Esophagus squamous epithelium (tissue), 5 donors: ENCODE data around the gene TIMP3. TPM values are rescaled to one million over a fixed set of nuclear protein-coding genes. Genes with fewer than 3 reads are reported as not detected.

Experiments used
- DNase-seq: peaks from one replicate; lab custom pipeline; 2025; lab: John Stamatoyannopoulos, UW
- H3K27ac ChIP-seq, 4 donors: fragments of 200-600 bp; sonication (generic); one replicate each; pipeline ENCODE4 v1.5.1; 2016 to 2019; ENCODE audit warnings: mild to moderate bottlenecking in 1 of 4
- H3K27me3 ChIP-seq, 4 donors: fragments of 200-600 bp; sonication (generic); 1 replicate in 3 of 4; 2 replicates in 1 of 4; pipeline versions ENCODE4 v1.5.1 to v1.6.0; 2017 to 2021; ENCODE audit warnings: antibody characterized with exemption in 1 of 4
- H3K36me3 ChIP-seq, 3 donors: fragments of 200-600 bp; sonication (generic); one replicate each; pipeline ENCODE4 v1.5.1; 2016 to 2019
- H3K4me1 ChIP-seq, 3 donors: fragments of 200-600 bp; sonication (generic); one replicate each; pipeline ENCODE4 v1.5.1; 2017 to 2019
- H3K4me3 ChIP-seq, 4 donors: fragments of 200-600 bp; sonication (generic); 1 replicate in 3 of 4; 2 replicates in 1 of 4; pipeline ENCODE4 v1.5.1; 2016 to 2019; ENCODE audit warnings: mild to moderate bottlenecking in 2 of 4, moderate library complexity in 1 of 4
- H3K9me3 ChIP-seq, 3 donors: fragments of 200-600 bp; sonication (generic); one replicate each; pipeline ENCODE4 v1.5.1; 2016 to 2019
- CTCF ChIP-seq, 6 experiments: fragments of 450-650 bp in 4 of 6; fragments of 200-600 bp in 2 of 6; sonication (generic) in 2 of 6; IDR thresholded peaks; one replicate each; pipeline ENCODE4 v1.5.1; 2016 to 2019; ENCODE audit warnings: antibody characterized with exemption in 6 of 6, mild to moderate bottlenecking in 4 of 6, moderate library complexity in 4 of 6
- POLR2A ChIP-seq, 4 donors: fragments of 450-650 bp; IDR thresholded peaks; one replicate each; pipeline ENCODE4 v1.6.1; 2017; ENCODE audit warnings: antibody characterized with exemption in 4 of 4, mild to moderate bottlenecking in 4 of 4, moderate library complexity in 3 of 4
- WGBS, 2 donors: methylation state at CpG; one replicate each; pipeline ENCODE4 v1.1.5; 2018; 5-methylcytosine and 5-hydroxymethylcytosine counted together
- intact Hi-C: fragments of 100-400 bp; cut with DNase I; formaldehyde crosslinking; loops from one replicate; pipeline ENCODE4 v1.15.0; 2022
- total RNA-seq, 4 donors: library from RNA; depleted of rRNA; stranded (reverse); fragments of >200 nt; gene quantifications; one replicate each; pipeline ENCODE4 v1.1.0, GENCODE V29; 2016
- donor health status: DM: yes; HTN: yes; CAD: no.

Gene TIMP3
- total RNA-seq, 4 donors from 2014 or later = 15.3 to 306 (median 54.2) TPM

GRCh38 chr22:32802237-32802765 lies 796 bp downstream of the TIMP3 start:
- WGBS, 2 donors = 5 to 10% methylated on average over 11 of the region's 15 CpGs
- Histone ChIP-seq H3K27me3 (peaks cover 0 to 49% (median 2%) of the 10 kb centered on the region in 4 donors), H3K36me3 (no peaks in the 10 kb centered on the region), H3K4me1 (peaks cover 2 to 65% (median 11%) of the 10 kb centered on the region in 3 donors), H3K27ac (peak overlapping the region; percentile 74 to 94 (median 86)), H3K4me3 (peak overlapping the region; percentile 46 to 80 (median 74)), H3K9me3 (no peaks in the 10 kb centered on the region)
- TF ChIP-seq CTCF (IDR thresholded peaks at IDR 0.05) = no peak
- TF ChIP-seq POLR2A (IDR thresholded peaks at IDR 0.05) = no peak
- DNase-seq = no peak
- intact Hi-C loops = loop anchor here (10.0 kb wide), 1 partner anchor 182 kb away; no protein-coding TSS in a partner anchor

GRCh38 chr22:32803020-32803737 lies 1.7 kb downstream of the TIMP3 start:
- Histone ChIP-seq H3K4me1 (peaks cover 5 to 72% (median 11%) of the 10 kb centered on the region in 3 donors), H3K27ac (peak overlapping the region; percentile 74 to 94 (median 86)), H3K36me3 (no peaks in the 10 kb centered on the region), H3K4me3 (peak overlapping the region; percentile 46 to 80 (median 74)), H3K9me3 (no peaks in the 10 kb centered on the region), H3K27me3 (peaks cover 0 to 49% (median 2%) of the 10 kb centered on the region in 4 donors)
- TF ChIP-seq CTCF (IDR thresholded peaks at IDR 0.05) (no peak), POLR2A (IDR thresholded peaks at IDR 0.05) (no peak)
- DNase-seq = no peak
- intact Hi-C loops = loop anchor here (10.0 kb wide), 1 partner anchor 182 kb away; no protein-coding TSS in a partner anchor
- 21 to 47% methylated on average over 3 to 5 of the region's 7 CpGs for WGBS, 2 donors

- Histone ChIP-seq H3K4me1 (peaks cover 10 to 79% (median 11%) of the 10 kb centered on the region in 3 donors), H3K27ac (peak overlapping the region; percentile 74 to 94 (median 86)), H3K4me3 (peak overlapping the region; percentile 46 to 80 (median 74)), H3K36me3 (no peaks in the 10 kb centered on the region), H3K27me3 (peaks cover 0 to 49% (median 2%) of the 10 kb centered on the region in 4 donors), H3K9me3 (no peaks in the 10 kb centered on the region)
- intact Hi-C loops = loop anchor here (10.0 kb wide), 1 partner anchor 181 kb away; no protein-coding TSS in a partner anchor
- 41 to 51% methylated on average over 12 to 13 of the region's 13 CpGs for WGBS, 2 donors
- no peak for DNase-seq
- TF ChIP-seq CTCF (IDR thresholded peaks at IDR 0.05) = no peak
Observed at GRCh38 chr22:32803738-32804435, 2.4 kb downstream of the TIMP3 start.

- WGBS, 2 donors = 42 to 71% methylated on average over 9 to 11 of the region's 14 CpGs
- H3K4me3 ChIP-seq = peak overlapping the region; percentile 46 to 80 (median 74)
- TF ChIP-seq POLR2A (IDR thresholded peaks at IDR 0.05) (no peak), CTCF (IDR thresholded peaks at IDR 0.05) (no peak)
- H3K36me3 ChIP-seq = no peaks in the 10 kb centered on the region
- peak overlapping the region in 3 of 4 donors; percentile 71 to 87 (median 84) for H3K27ac ChIP-seq
- no peaks in the 10 kb centered on the region for H3K9me3 ChIP-seq
- intact Hi-C loops = loop anchor here (10.0 kb wide), 1 partner anchor 180 kb away; no protein-coding TSS in a partner anchor
- H3K4me1 ChIP-seq = peaks cover 10 to 87% (median 12%) of the 10 kb centered on the region in 3 donors
- no peak for DNase-seq
- H3K27me3 ChIP-seq = peaks cover 0 to 45% (median 2%) of the 10 kb centered on the region in 4 donors
Observed at GRCh38 chr22:32804531-32805360, 3.2 kb downstream of the TIMP3 start.
